RWPE2 (cell line): ENCODE measurements around the gene STAT3.

Source experiments
- ATAC-seq: fragments of 200-7000 bp; cut with Tn5 transposase; 3 replicates; pipeline ENCODE4 v1.9.1; 2021; ENCODE audit warnings: low read depth
- DNase-seq: peaks from one replicate; pipeline ENCODE4 v3.0.0-alpha.2; 2020; ENCODE audit warnings: low spot score
- H3K27ac ChIP-seq: fragments of 450-650 bp; 2 replicates; pipeline ENCODE4 v1.5.1; 2017; ENCODE audit warnings: mild to moderate bottlenecking; ENCODE audit not compliant: poor library complexity, severe bottlenecking
- H3K27me3 ChIP-seq: fragments of 250-450 bp; sonication (Bioruptor Pico); 2 replicates; pipeline ENCODE4 v1.5.1; 2021; ENCODE audit warnings: mild to moderate bottlenecking, moderate library complexity; ENCODE audit not compliant: insufficient read depth, poor library complexity, severe bottlenecking
- H3K36me3 ChIP-seq: fragments of 250-450 bp; sonication (Bioruptor Pico); 2 replicates; pipeline ENCODE4 v1.5.1; 2020; ENCODE audit warnings: low read depth, mild to moderate bottlenecking, moderate library complexity
- H3K4me1 ChIP-seq: fragments of 250-450 bp; sonication (Bioruptor Pico); 2 replicates; pipeline ENCODE4 v1.5.1; 2021; ENCODE audit warnings: mild to moderate bottlenecking, moderate library complexity; ENCODE audit not compliant: insufficient read depth, poor library complexity, severe bottlenecking
- H3K4me3 ChIP-seq: fragments of 250-450 bp; sonication (Bioruptor Pico); 2 replicates; pipeline ENCODE4 v1.5.1; 2021; ENCODE audit warnings: mild to moderate bottlenecking, moderate library complexity; ENCODE audit not compliant: severe bottlenecking
- H3K9me3 ChIP-seq: fragments of 250-450 bp; sonication (Bioruptor Pico); 2 replicates; pipeline ENCODE4 v1.5.1; 2021; ENCODE audit warnings: mild to moderate bottlenecking, moderate library complexity; ENCODE audit not compliant: severe bottlenecking
- TF ChIP-seq, protein P1 (sequence below): fragments of 450-650 bp; IDR thresholded peaks from one replicate; pipeline ENCODE4 v1.5.1; 2017; ENCODE audit warnings: mild to moderate bottlenecking, moderate library complexity; ENCODE audit not compliant: poor library complexity, severe bottlenecking

Gene STAT3

DNA sequence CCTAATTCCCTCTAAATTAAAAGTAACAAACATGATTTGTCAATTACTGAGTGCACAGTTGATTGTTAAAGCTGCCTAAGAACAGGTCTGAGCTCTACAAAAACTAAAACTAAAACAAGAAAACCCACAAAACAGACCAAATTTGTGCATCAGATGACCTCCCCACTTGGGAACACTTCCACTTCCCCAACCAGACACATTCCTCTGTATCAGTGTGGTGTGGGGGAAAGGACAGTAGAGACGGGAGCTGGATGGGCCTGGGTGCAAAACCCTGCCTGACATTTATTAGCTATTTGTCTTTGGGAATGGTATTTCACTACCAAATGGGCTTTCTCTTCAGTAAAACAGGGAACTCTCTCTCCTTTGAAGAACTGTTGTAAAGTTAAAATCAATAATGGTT, 29.8 kb downstream of the STAT3 start:
- no peak for ATAC-seq
- no peaks in the 10 kb centered on the region for H3K4me1 ChIP-seq
- TF ChIP-seq, protein P1, sequence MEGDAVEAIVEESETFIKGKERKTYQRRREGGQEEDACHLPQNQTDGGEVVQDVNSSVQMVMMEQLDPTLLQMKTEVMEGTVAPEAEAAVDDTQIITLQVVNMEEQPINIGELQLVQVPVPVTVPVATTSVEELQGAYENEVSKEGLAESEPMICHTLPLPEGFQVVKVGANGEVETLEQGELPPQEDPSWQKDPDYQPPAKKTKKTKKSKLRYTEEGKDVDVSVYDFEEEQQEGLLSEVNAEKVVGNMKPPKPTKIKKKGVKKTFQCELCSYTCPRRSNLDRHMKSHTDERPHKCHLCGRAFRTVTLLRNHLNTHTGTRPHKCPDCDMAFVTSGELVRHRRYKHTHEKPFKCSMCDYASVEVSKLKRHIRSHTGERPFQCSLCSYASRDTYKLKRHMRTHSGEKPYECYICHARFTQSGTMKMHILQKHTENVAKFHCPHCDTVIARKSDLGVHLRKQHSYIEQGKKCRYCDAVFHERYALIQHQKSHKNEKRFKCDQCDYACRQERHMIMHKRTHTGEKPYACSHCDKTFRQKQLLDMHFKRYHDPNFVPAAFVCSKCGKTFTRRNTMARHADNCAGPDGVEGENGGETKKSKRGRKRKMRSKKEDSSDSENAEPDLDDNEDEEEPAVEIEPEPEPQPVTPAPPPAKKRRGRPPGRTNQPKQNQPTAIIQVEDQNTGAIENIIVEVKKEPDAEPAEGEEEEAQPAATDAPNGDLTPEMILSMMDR: no peak

DNA sequence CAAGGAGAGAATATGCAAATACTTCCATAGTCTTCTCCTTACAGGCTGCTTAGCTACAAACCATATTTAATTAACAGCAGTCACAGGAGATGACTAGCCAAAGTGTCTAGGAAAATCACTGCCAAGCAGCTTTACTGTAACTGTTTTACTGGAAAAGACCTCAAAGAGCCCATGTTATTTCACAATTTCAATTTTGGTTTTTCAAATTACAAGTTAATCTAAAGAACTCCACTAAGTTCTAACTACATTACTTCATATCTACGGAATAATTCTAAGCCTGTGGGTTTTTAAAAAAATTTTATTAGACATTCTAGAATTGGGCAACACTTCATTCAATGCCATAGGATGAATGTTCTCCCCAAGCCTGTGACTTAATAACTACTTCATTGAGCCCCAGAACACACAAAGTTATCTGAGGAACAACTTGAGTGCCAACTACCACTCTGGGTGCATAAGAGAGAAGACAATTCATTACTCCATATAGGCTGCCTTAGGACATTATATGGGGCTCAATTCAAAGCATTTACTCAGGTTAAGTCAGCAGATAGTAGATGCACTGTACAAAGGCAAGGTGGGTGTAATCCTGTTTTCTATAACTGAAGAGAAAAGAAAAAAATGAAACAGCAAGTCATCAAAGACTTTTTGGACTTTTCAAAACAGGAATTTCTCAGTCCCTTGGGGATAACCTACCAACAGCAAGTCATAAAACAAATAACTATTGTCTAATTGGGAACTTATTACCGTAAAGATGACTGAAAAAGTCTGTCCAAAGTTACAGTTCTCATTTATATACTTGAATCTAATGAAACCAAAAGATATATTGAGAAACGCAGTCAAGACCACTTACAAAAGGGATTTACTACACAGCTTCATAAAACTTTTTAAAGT, 33.0 kb downstream of the STAT3 start:
- H3K9me3 ChIP-seq: no peaks in the 10 kb centered on the region
- no peak for DNase-seq
- no peak for ATAC-seq
- H3K4me3 ChIP-seq: no peak overlapping the region
- H3K27ac ChIP-seq: no peak overlapping the region
- TF ChIP-seq, protein P1: no peak
- H3K27me3 ChIP-seq: no peaks in the 10 kb centered on the region
- H3K4me1 ChIP-seq: no peaks in the 10 kb centered on the region
- H3K36me3 ChIP-seq: no peaks in the 10 kb centered on the region; the same call in none of the 2 replicates

More for the DNA sequence above, 29.8 kb downstream of the STAT3 start:
- H3K27ac ChIP-seq: no peak overlapping the region
- H3K9me3 ChIP-seq: no peaks in the 10 kb centered on the region
- H3K4me3 ChIP-seq: no peak overlapping the region
- no peaks in the 10 kb centered on the region; the same call in none of the 2 replicates for H3K36me3 ChIP-seq
- no peak for DNase-seq
- no peaks in the 10 kb centered on the region for H3K27me3 ChIP-seq

GRCh38 chr17:42348104-42348503, 40.1 kb downstream of the STAT3 start:
- Histone ChIP-seq H3K36me3 (peaks cover 31% of the 10 kb centered on the region), H3K27ac (peak overlapping the region; percentile 37), H3K4me1 (peaks cover 7% of the 10 kb centered on the region), H3K4me3 (no peak overlapping the region), H3K27me3 (no peaks in the 10 kb centered on the region), H3K9me3 (no peaks in the 10 kb centered on the region)
- ATAC-seq (no peak), DNase-seq (no peak)
- TF ChIP-seq, protein P1: no peak

GRCh38 chr17:42347606-42348005, 40.6 kb downstream of the STAT3 start:
- no peak for DNase-seq
- Histone ChIP-seq H3K27ac (peak overlapping the region; percentile 37), H3K9me3 (no peaks in the 10 kb centered on the region), H3K36me3 (peaks cover 31% of the 10 kb centered on the region), H3K27me3 (no peaks in the 10 kb centered on the region), H3K4me3 (no peak overlapping the region), H3K4me1 (peaks cover 7% of the 10 kb centered on the region)
- ATAC-seq: peak; percentile 25; the same call in 2 of the 3 replicates
- TF ChIP-seq, protein P1: no peak

DNA sequence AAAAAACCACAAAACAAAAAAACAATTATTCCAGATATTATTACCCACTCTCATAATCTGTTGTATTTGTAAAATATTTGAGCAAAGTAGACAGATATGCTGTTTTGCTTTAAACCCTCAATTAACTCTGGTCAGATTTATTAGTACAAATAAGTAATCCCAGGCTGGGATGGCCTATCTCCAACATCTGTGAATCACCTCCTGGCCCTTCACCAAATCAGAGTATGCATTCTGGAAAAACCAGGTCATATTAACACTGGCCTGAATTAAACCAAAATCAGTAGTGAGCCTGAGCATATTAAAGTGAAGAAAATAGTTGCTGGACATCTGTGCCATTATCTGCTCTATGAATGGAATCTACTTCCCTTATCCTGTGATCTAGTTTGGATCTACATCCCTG, 41.0 kb downstream of the STAT3 start:
- DNase-seq: no peak

More for the DNA sequence above, 41.0 kb downstream of the STAT3 start:
- Histone ChIP-seq H3K4me1 (peaks cover 7% of the 10 kb centered on the region), H3K36me3 (peaks cover 35% of the 10 kb centered on the region), H3K27me3 (no peaks in the 10 kb centered on the region), H3K9me3 (no peaks in the 10 kb centered on the region), H3K27ac (peak overlapping the region; percentile 37), H3K4me3 (no peak overlapping the region)
- TF ChIP-seq, protein P1: no peak
- ATAC-seq: peak; percentile 95
